SH-SY5Y (cell line): Measurements from ENCODE around the gene RECK.

Experiments used
- GATA2 ChIP-seq: IDR thresholded peaks from 2 replicates; pipeline ENCODE4 v1.6.1; 2011; ENCODE audit warnings: mild to moderate bottlenecking, low read depth, low read length
- GATA3 ChIP-seq: IDR thresholded peaks from 2 replicates; pipeline ENCODE4 v1.6.1; 2011; ENCODE audit warnings: low read depth, mild to moderate bottlenecking, low read length, moderate library complexity

GRCh38 chr9:36120705-36121104 lies 84.0 kb downstream of the RECK start:
- no peak for TF ChIP-seq GATA3
- no peak for TF ChIP-seq GATA2
